CD4-positive, alpha-beta T cell treated with Interleukin-4 for 1 hour (primary cell): ENCODE results near the gene USP48.
A peak's percentile ranks its signal among the peaks of the same experiment; 100 is the strongest.
"Not testable (repeated sequence)": the region's sequence is repeated elsewhere in the genome, so short reads cannot be mapped to it uniquely, and the experiment has no call there.

ENCODE experiments used
- DNase-seq, 2 donors: peaks; one replicate each; pipeline ENCODE4 v3.0.0-alpha.2; 2020 to 2022

USP48 gene, protein sequence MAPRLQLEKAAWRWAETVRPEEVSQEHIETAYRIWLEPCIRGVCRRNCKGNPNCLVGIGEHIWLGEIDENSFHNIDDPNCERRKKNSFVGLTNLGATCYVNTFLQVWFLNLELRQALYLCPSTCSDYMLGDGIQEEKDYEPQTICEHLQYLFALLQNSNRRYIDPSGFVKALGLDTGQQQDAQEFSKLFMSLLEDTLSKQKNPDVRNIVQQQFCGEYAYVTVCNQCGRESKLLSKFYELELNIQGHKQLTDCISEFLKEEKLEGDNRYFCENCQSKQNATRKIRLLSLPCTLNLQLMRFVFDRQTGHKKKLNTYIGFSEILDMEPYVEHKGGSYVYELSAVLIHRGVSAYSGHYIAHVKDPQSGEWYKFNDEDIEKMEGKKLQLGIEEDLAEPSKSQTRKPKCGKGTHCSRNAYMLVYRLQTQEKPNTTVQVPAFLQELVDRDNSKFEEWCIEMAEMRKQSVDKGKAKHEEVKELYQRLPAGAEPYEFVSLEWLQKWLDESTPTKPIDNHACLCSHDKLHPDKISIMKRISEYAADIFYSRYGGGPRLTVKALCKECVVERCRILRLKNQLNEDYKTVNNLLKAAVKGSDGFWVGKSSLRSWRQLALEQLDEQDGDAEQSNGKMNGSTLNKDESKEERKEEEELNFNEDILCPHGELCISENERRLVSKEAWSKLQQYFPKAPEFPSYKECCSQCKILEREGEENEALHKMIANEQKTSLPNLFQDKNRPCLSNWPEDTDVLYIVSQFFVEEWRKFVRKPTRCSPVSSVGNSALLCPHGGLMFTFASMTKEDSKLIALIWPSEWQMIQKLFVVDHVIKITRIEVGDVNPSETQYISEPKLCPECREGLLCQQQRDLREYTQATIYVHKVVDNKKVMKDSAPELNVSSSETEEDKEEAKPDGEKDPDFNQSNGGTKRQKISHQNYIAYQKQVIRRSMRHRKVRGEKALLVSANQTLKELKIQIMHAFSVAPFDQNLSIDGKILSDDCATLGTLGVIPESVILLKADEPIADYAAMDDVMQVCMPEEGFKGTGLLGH

GRCh38 chr1:21782868-21783678, at the start of gene USP48:
Gene USP48, minus strand, starts transcription at chr1:21783149. Its CDS starts 192 bp downstream, at chr1:21782957.
- DNase-seq, result peak; percentile 97 to 98

DNA sequence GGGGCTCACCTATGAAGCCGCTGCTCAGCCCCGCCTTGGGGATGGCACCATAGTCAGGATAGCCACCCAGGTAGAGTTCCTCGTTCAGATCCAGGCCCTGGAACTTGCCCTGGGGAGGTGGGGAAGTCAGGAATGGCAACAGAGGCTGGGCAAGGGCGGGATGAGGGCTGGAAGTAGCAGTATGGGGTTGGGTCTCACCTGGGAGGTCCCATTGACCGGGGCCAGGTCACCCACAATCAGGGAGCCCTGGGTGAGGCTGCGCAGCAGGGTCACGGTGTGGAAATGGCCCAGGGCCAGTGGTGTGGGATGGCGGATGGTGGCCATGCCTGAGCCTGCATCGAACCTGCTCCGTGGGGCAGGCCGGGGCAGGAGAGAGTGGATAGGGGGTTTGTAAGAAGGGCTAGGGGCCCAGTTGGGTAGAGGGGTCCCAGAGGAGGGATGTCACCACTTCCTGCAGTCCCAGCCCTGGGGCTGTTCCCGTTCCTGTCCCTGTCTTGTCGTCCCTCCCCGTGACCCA, 48.6 kb upstream of the USP48 start:
- DNase-seq, result no peak

DNA sequence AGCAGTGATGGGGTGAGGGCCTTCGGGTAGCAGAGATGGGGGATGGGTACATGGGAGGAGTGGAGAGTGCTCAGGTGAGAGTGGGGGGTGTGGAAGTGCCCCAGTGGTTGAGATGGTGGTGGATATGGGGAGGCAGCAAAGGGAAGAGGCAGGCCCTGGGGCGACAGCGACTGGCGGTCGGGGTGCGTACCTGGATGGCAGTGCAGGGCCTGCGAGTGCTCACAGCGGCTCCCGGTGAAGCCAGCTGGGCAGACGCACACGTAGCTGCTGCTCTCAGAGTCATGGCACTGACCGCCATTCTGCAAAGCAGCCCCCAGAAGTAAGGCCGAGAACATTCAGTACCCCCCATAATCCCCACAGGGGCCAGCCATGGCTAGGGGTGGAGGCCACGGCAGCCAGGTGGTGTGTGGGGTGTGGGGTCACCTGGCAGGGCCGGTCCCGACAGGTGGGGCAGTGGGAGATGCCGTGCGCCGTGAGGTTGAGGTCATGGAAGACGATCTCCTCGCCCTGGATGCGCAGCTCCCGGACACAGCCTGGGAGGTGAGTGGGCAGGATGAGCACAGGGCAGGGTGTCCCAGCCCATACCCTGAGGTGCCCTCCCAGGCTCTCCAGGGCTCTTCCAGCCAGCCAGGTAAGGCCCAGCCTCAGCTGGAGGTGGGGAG, 48.0 kb upstream of the USP48 start:
- no peak for DNase-seq

DNA sequence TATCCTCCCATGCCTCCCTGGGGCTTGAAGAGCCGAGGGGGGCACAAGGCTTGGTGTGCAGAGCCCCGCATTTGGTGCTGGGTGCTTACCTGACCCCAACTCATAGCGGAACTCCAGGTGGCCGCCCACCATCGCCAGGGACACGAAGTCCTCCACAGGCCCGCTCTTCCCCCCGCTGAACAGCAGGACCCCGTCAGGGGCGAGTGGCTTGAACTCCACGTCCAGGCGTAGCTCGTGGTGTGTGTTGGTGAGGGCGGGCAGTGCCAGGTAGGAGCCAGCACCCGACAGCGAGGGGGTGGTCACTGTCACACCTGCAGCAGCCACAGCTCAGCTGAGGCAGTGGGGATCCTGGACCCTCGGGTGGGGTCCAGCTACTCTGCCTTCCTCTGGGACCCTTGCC, 46.3 kb upstream of the USP48 start:
- no peak for DNase-seq

- DNase-seq, result no peak
Observed at GRCh38 chr1:21828506-21829210, 45.7 kb upstream of the USP48 start.

DNA sequence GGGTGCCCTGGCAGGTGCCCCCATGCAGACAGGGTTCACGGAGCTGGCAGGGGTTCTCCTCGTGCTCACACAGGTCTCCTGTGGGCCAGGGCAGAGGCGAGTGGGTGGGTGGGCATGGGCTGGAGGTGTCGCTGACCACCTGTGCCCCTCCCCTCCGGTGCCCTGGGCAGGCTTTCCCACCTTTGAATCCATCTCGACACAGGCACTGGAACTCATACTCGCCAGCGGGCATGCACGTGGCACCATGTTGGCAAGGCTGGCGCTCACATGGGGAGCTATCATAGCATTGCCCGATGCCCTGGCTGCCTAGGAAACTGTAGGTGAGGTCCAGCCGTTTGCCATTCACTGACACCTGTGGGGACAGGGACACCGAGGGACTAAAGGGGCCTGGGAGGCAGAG, 45.1 kb upstream of the USP48 start:
- DNase-seq, result no peak

DNA sequence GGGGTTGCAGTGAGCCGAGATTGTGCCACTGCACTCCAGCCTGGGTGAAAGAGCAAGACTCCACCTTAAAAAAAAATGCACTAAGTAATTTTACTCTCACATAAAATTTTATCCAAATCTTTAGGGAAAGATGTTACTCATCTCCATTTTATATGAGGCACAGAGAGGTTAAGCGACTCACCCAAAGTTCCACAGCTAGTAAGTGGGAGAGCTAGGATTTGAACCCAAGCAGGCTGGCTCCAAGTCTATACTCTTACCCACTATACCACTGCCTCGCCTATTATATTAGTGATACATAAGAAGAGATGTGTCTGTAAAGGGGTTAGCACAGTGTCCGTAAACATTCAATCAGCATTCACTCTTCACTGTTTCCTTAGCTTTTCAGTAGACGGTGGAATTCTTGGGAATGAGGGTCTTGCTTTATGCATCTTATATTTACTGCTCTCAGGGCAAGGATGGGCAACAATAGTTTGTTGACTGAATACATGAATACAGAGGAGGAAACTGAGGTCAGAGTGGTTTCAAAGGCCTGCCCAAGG, 44.3 kb upstream of the USP48 start:
- no peak for DNase-seq

DNA sequence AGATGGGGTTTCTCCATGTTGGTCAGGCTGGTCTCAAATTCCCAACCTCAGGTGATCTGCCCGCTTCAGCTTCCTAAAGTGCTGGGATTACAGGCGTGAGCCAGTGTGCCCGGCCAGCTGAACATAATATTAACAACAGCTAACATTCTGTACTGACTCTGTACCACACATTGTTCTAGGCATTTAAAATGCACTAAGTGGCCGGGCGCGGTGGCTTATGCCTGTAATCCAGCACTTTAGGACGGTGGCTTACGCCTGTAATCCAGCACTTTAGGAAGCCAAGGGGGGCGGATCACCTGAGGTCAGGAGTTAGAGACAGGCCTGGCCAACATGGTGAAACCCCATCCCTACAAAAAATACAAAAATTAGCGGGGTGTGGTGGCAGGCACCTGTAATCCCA, 43.7 kb upstream of the USP48 start:
- not testable (repeated sequence) for DNase-seq

GRCh38 chr1:21825393-21825792, 42.4 kb upstream of the USP48 start:
- DNase-seq, result no peak

DNA sequence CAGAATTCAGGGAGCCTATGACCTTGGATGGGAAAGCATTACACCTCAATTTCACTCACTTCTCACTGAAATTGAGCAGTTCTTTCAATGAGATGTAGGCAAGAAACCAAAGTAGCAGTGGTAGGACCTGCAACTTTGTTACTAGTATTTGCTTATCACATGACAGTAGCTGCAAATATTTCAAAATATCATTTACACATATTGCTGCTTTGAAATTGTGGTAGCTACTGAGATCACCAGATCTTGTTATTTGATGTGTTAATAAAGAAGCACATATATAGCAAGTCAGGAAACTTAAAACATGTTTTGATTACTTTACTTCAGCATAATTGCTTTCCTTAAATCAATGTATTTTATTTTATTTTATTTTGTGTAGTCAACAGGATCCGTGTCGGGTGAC, 42.0 kb upstream of the USP48 start:
- no peak for DNase-seq

- no peak for DNase-seq
Observed at GRCh38 chr1:21823980-21824702, 41.2 kb upstream of the USP48 start.

DNA sequence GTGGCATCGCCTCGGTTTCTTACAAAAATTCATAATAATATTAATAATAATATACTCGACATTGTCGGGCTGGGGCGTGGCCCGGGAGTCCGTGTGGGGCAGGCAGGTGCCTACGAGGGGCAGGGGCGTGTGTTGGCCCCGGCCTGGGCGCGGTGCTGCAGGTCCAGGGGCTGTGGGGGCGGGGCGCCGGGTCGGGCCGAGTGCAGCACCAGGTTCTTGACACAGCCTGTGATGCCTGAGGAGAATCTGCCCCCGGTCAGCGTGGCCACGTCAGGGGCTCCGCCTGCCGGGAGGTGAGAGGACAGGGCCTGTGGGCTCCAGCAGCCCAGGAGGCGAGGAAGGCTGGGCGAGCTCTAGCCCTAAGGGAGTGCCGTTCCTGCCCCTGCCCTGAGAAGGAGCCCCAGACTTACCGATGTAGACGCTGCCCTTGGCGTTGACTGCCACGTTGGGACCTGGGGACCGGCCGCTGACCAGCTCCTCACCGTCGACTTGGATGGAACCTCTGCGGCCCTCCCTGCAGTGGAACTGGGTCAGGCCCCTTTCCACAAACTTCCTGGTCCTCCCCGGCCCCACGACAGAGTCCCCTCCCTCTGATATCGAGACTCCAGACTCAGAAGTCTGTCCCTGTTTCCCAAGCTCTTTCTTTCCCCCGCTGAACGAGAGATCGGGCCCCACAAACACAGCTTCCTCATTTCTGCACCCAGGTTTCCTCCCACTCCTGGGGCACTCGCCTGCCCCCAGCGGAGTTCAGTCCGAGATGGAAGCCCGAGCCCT, 40.4 kb upstream of the USP48 start:
- DNase-seq, result no peak

DNA sequence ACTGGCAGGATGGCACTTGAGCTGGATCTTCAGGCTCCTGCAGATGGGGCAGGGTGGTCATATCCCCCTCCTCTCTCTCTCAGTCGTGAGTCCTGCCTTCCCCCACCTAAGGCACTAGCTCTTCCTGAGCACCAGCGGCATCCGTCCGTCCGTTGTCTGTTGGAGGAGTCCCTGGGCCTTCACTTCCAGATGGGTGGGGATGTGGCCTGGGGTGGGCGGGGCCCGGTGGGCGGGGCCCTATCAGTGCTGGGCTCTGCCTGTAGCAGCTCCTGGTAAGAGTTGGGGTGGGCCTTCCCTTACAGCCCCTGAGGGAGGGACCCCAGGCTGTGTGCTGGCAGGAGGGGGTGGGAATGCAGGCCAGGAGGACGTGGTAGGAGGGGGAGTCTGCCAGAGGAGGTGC, 39.4 kb upstream of the USP48 start:
- DNase-seq, result no peak

DNA sequence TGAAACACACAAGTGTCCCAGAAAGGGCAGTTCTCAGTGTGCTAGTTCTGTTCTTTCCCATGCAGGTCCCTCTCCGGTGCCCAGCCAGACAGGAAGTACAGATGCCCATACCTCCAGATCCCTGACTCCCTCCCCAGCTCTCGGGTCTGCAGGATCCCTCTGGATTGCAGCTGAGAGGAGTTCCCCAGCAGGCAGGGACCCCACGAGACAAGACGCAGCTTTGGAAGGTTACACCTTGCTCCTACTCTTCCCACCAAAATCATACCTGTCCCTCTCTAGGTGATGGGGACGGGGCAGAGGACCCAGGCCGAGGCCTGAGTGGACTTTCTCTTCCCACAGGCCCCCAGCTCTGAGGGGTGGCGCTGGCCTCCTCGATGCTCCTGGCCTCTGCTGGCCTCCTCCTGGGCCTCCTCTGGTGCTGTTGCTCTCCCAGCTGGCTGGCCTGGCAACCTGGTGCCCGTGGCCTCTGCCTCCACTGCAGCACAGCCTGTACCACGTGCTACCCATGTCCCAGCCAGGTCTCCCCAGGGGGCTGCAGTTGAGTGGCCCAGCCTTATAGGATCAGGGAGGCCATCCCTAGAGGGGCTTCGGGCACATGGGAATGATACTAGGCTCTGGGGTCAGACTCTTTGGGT, 38.6 kb upstream of the USP48 start:
- DNase-seq, result no peak

GRCh38 chr1:21820597-21821232, 37.8 kb upstream of the USP48 start:
- DNase-seq, result no peak

DNA sequence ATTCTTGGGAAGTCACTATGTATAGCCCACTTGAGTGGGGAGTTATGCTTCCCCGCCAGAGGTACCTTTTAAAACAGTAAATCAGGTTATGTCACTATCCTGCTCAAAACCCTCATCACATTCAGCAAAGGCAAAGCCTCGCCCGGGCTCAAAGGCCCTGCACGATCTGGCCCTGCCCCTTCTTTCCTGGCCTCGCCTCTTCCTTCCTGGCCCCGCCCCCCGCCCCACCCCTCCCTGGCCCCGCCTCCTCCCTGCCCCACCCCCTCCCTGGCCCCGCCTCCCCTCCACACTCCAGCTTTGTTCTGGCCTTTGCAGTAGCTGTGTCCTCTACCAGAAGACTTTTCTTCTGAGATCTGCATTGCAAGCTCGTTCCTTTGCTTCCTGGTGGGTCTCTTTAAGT, 35.7 kb upstream of the USP48 start:
- peak; percentile 36 to 39 for DNase-seq

DNA sequence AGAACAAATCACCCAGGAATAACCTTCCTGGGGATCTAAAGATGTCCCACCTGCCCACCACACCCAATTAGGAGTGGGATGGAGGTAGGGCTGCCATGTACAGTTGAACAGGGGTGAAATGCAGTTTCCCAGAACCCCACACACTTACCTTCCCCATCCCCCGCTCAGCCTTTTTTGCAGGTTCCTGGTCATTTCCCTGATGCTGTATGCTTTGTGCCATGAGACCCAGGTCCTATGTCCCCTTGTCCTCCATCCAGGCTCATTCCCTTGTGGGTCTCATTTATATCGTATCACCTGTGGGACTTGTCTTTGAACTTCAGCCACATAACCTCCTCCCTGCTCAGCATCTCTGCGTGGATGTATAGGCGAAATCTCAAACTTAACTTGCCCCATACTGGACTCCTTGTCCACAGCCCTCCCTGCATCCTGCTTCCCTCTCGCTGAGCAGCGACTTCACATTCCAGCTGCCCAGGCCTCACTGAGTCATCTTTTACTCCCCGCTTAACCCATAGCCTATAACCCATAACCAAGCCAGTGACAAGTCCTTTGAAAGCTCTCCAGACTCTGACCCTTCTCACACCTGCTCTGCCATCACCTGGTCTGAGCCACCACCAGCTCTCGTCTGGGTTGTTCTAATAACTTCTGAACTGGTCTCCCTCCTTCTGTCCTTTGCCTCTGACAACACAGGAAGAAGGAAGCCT, 33.8 kb upstream of the USP48 start:
- DNase-seq, result no peak
